K562 (cell line): ENCODE measurements around the gene S100A3. TPM values are rescaled to one million over a fixed set of nuclear protein-coding genes. Genes with fewer than 3 reads are reported as not detected.

Source experiments
- ATF4 ChIP-seq: fragments of 450-650 bp; formaldehyde crosslinking; IDR thresholded peaks from 2 replicates; pipeline ENCODE4 v1.4.0; 2022; ENCODE audit warnings: mild to moderate bottlenecking, moderate library complexity
- ATF7 ChIP-seq: fragments of 450-650 bp; IDR thresholded peaks from 2 replicates; pipeline ENCODE4 v1.7.1; 2014; ENCODE audit warnings: mild to moderate bottlenecking, moderate library complexity
- CBX8 ChIP-seq: fragments of 200-600 bp; sonication (generic); IDR thresholded peaks from 2 replicates; pipeline ENCODE4 v1.6.1; 2012; ENCODE audit warnings: borderline replicate concordance, mixed run types, low read depth, mild to moderate bottlenecking, moderate library complexity, mixed read lengths, low read length, control low read depth, inconsistent platforms; ENCODE audit not compliant: poor library complexity, severe bottlenecking; ENCODE audit errors: extremely low read depth
- DACH1 ChIP-seq: fragments of 450-650 bp; IDR thresholded peaks from 2 replicates; pipeline ENCODE4 v1.6.1; 2018; ENCODE audit not compliant: partially characterized antibody
- FOXK1 ChIP-seq: sonication (generic); formaldehyde crosslinking; IDR thresholded peaks from 2 replicates; pipeline ENCODE4 v1.8.0; 2022; ENCODE audit warnings: missing genetic modification reagents, mild to moderate bottlenecking, borderline replicate concordance
- HIVEP1 ChIP-seq: fragments of 250-450 bp; sonication (Bioruptor Pico); IDR thresholded peaks from 2 replicates; pipeline ENCODE4 v1.4.0; 2020; ENCODE audit warnings: mild to moderate bottlenecking
- KLF16 ChIP-seq: IDR thresholded peaks from 2 replicates; pipeline ENCODE4 v1.6.1; 2016; ENCODE audit warnings: antibody characterized with exemption
- POLR3A ChIP-seq: IDR thresholded peaks from 2 replicates; pipeline ENCODE4 v1.6.1; 2011; ENCODE audit warnings: borderline replicate concordance, mild to moderate bottlenecking, moderate library complexity; ENCODE audit not compliant: insufficient read length, insufficient read depth; ENCODE audit errors: extremely low read depth
- SNAPC5 ChIP-seq: fragments of 250-450 bp; sonication (Bioruptor Pico); IDR thresholded peaks from 2 replicates; pipeline ENCODE4 v1.8.0; 2021; ENCODE audit warnings: moderate library complexity, mild to moderate bottlenecking, inconsistent platforms
- TBP ChIP-seq: optimal IDR thresholded peaks from 2 replicates; pipeline ENCODE3; 2011; ENCODE audit warnings: low read depth, low read length, improper control_type of control experiment
- ZBTB34 ChIP-seq: fragments of 250-450 bp; sonication (Bioruptor Pico); IDR thresholded peaks from 2 replicates; pipeline ENCODE4 v1.8.0; 2021; ENCODE audit warnings: mild to moderate bottlenecking, moderate library complexity
- ZNF507 ChIP-seq: conservative IDR thresholded peaks from 2 replicates; pipeline ENCODE4 v1.6.1; 2017; ENCODE audit warnings: missing genetic modification characterization, missing compliant biosample characterization
- ZNF583 ChIP-seq: fragments of 250-450 bp; sonication (Bioruptor Pico); IDR thresholded peaks from 2 replicates; pipeline ENCODE4 v1.4.0; 2020
- ZNF609 ChIP-seq: sonication (generic); formaldehyde crosslinking; IDR thresholded peaks from 2 replicates; pipeline ENCODE4 v1.8.1; 2023; ENCODE audit warnings: missing genetic modification reagents, mild to moderate bottlenecking, borderline replicate concordance
- polyA plus RNA-seq, 8 experiments: library from polyadenylated mRNA; depleted of rRNA in 4 of 8; stranded (reverse) in 5 of 8; unstranded in 3 of 8; fragments of >200 nt; fragmentation: Nextera tagmentation in 2 of 8; fragmentation: Illumina TruSeq in 1 of 8; extraction: Ambion mirVana in 2 of 8; extraction: Trizol in 1 of 8; gene quantifications; 2 replicates each; pipeline versions ENCODE4 v1.2.1 to v1.2.3, GENCODE V29; 2011 to 2014; ENCODE audit warnings: inconsistent platforms in 1 of 8, missing spikeins in 1 of 8
- total RNA-seq, 7 experiments: library from RNA; depleted of rRNA in 6 of 7; stranded (reverse); fragments of >200 nt in 6 of 7; fragmentation: Illumina TruSeq in 2 of 7; extraction: Trizol in 2 of 7; gene quantifications; 2 replicates each; pipeline versions ENCODE4 v1.2.1 to v1.2.3, GENCODE V29; 2011 to 2021; ENCODE audit warnings: low replicate concordance in 1 of 7
- TF ChIP-seq, protein P1 (sequence below): IDR thresholded peaks from 2 replicates; pipeline ENCODE4 v1.6.1; 2016; ENCODE audit warnings: missing genetic modification characterization, missing compliant biosample characterization
- TF ChIP-seq, protein P2 (sequence below): fragments of 200-800 bp; sonication (Bioruptor generic); IDR thresholded peaks from 2 replicates; pipeline ENCODE4 v1.6.1; 2017; ENCODE audit warnings: missing genetic modification characterization, missing compliant biosample characterization

S100A3 gene
- total and polyA plus RNA-seq, 9 of the 15 experiments (the other 6 are each of a cell fraction or from before 2014, with no cell fraction given): 0.08 to 1.7 (median 0.18) TPM; not detected in 4

- TF ChIP-seq ZNF609 (CRISPR knock-in tag): no peak
- peak; percentile 36; the same call in 1 of the 2 replicates for TF ChIP-seq KLF16
- no peak for TF ChIP-seq ZNF583 (CRISPR knock-in tag)
- no peak for TF ChIP-seq ZBTB34
- TF ChIP-seq DACH1: no peak
- 0 out of 2 replicates have a peak, but pooled peaks have one; percentile 21 for TF ChIP-seq ATF7
- no peak for TF ChIP-seq SNAPC5
- no peak for TF ChIP-seq ZNF507 (tag)
- TF ChIP-seq, protein P1, sequence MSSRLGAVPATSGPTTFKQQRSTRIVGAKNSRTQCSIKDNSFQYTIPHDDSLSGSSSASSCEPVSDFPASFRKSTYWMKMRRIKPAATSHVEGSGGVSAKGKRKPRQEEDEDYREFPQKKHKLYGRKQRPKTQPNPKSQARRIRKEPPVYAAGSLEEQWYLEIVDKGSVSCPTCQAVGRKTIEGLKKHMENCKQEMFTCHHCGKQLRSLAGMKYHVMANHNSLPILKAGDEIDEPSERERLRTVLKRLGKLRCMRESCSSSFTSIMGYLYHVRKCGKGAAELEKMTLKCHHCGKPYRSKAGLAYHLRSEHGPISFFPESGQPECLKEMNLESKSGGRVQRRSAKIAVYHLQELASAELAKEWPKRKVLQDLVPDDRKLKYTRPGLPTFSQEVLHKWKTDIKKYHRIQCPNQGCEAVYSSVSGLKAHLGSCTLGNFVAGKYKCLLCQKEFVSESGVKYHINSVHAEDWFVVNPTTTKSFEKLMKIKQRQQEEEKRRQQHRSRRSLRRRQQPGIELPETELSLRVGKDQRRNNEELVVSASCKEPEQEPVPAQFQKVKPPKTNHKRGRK (tag): no peak
- TF ChIP-seq, protein P2, sequence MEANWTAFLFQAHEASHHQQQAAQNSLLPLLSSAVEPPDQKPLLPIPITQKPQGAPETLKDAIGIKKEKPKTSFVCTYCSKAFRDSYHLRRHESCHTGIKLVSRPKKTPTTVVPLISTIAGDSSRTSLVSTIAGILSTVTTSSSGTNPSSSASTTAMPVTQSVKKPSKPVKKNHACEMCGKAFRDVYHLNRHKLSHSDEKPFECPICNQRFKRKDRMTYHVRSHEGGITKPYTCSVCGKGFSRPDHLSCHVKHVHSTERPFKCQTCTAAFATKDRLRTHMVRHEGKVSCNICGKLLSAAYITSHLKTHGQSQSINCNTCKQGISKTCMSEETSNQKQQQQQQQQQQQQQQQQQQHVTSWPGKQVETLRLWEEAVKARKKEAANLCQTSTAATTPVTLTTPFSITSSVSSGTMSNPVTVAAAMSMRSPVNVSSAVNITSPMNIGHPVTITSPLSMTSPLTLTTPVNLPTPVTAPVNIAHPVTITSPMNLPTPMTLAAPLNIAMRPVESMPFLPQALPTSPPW (CRISPR knock-in tag): peak; percentile 94
- no peak for TF ChIP-seq HIVEP1
- TF ChIP-seq POLR3A: no peak
- no peak for TF ChIP-seq CBX8
- TF ChIP-seq ATF4: no peak
- TF ChIP-seq FOXK1 (CRISPR knock-in tag): no peak
- TF ChIP-seq TBP: peak; percentile 23
Observed at GRCh38 chr1:153532769-153533599, 16.1 kb downstream of the S100A3 start (continued).
